HG02943 (cell line): Measurements from ENCODE around the gene ADPRHL1.
"Not testable (repeated sequence)": the region's sequence is repeated elsewhere in the genome, so short reads cannot be mapped to it uniquely, and the experiment has no call there.

Source experiments
- ATAC-seq: cut with Tn5 transposase; IDR thresholded peaks from one replicate; pipeline ENCODE4 v1.9.1; 2021; ENCODE audit warnings: mild to moderate bottlenecking, low read depth, moderate library complexity; ENCODE audit not compliant: unreplicated experiment

ADPRHL1 gene

GRCh38 chr13:113437408-113438010 lies 15.8 kb downstream of the ADPRHL1 start:
- no peak for ATAC-seq

GRCh38 chr13:113436866-113437265 lies 16.4 kb downstream of the ADPRHL1 start:
- not testable (repeated sequence) for ATAC-seq

GRCh38 chr13:113435907-113436306 lies 17.4 kb downstream of the ADPRHL1 start:
- not testable (repeated sequence) for ATAC-seq

- no peak for ATAC-seq
These were observed 19.8 kb downstream of the ADPRHL1 start for GRCh38 chr13:113433391-113433916.

- ATAC-seq: no peak
These were observed 20.6 kb downstream of the ADPRHL1 start for GRCh38 chr13:113432506-113433270.

- no peak for ATAC-seq
These were observed 22.1 kb downstream of the ADPRHL1 start for GRCh38 chr13:113431171-113431570.

GRCh38 chr13:113430378-113431110 lies 22.7 kb downstream of the ADPRHL1 start:
- ATAC-seq: no peak

- no peak for ATAC-seq
These were observed 23.7 kb downstream of the ADPRHL1 start for GRCh38 chr13:113429608-113429985.

- ATAC-seq: no peak
These were observed 24.2 kb downstream of the ADPRHL1 start for GRCh38 chr13:113428871-113429607.

GRCh38 chr13:113428469-113428865 lies 24.8 kb downstream of the ADPRHL1 start:
- no peak for ATAC-seq

- ATAC-seq: no peak
These were observed 25.5 kb downstream of the ADPRHL1 start for GRCh38 chr13:113427562-113428468.

GRCh38 chr13:113426591-113426986 lies 26.7 kb downstream of the ADPRHL1 start:
- no peak for ATAC-seq

- ATAC-seq: no peak
These were observed 27.2 kb downstream of the ADPRHL1 start for GRCh38 chr13:113425941-113426590.

- no peak for ATAC-seq
These were observed 29.6 kb downstream of the ADPRHL1 start for GRCh38 chr13:113423520-113424163.

GRCh38 chr13:113422807-113423519 lies 30.3 kb downstream of the ADPRHL1 start:
- ATAC-seq: no peak

- ATAC-seq: no peak
These were observed 31.5 kb downstream of the ADPRHL1 start for GRCh38 chr13:113421673-113422270.

GRCh38 chr13:113420833-113421600 lies 32.3 kb downstream of the ADPRHL1 start:
- no peak for ATAC-seq
